NCI-H1105 (cell line): ENCODE data around the gene RNF2.
"Not testable (repeated sequence)": the region's sequence is repeated elsewhere in the genome, so short reads cannot be mapped to it uniquely, and the experiment has no call there.

Experiments
- DNase-seq: peaks from one replicate; lab custom pipeline; 2025; lab: John Stamatoyannopoulos, UW

The RNF2 gene

DNA sequence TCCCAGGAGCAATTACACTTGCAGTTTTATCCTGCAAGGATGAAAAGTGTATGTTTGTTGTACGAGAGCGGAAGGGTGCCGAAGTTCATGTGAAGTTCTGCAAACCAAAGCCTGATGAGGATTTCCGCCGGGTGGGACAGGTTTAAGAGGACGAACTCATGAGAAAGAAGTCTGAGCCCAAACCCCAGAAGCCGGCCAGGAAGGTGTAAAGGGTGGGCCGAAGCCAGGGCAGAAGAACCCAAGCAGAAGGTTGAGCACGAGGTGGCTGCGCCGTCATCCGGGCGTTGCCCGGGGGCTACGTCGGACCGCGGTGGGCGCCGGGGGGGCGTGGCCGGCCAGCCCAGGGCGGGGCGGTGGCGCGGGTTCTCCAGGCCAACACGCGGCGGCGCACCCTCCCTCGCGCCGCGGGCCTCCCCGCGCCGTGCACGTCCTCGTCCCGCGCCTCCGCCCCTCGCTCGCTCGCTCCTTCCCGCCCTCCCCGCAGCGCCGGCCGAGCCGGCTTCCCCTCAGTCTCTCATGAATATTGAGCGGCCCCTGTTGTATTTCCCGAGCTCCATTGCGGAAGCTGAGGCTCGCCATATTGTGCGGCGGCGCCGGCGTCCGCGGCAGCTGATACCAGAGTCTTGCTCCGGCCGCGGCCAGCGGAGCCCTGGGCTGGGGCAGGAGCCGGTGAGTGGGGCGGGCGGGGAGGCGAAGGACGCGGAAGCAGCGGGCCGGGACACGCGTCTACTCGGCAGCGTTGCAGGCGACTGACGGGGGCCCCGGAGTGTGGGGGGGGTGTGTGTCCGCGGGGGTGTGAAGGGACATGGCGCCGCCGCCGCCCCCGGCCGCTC lies at the start of gene RNF2:
Gene RNF2 (plus strand): TSS at position 578 of the 833 bp plus-strand sequence. CDS start 41,996 bp downstream, outside the sequence.
- DNase-seq = peak; percentile 68

DNA sequence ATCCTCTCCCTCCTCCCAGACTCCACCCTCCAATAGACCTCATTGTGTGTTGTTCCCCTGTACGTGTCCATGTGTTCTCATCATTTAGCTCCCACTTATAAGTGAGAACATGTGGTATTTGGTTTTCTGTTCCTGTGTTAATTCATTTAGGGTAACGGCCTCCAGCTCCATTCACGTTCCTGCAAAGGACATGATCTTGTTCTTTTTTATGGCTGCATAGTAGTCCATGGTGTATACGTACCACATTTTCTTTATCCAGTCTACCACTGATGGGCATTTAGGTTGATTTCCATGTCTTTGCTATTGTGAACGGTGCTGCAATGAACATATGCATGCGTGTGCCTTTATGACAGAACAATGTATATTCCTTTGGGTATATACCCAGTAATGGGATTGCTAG lies 45.4 kb upstream of the RNF2 start:
- not testable (repeated sequence) for DNase-seq

DNA sequence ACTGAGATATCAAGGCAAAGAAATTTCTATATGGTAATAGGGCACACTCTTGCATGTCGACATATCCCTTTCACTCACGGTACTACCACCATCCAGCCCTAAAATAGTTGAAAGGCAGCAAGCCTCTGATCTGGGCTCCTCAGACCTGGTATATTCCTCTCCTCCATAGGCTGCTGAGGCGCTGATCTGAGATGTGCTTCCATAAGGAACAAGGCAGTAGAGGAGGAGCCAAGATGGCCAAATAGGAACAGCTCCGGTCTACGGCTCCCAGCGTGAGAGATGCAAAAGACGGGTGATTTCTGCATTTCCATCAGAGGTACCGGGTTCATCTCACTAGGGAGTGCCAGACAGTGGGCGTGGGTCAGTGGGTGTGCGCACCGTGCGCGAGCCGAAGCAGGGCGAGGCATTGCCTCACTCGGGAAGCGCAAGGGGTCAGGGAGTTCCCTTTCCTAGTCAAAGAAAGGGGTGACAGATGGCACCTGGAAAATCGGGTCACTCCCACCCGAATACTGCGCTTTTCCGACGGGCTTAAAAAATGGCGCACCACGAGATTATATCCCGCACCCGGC lies 44.0 kb upstream of the RNF2 start:
- not testable (repeated sequence) for DNase-seq

DNA sequence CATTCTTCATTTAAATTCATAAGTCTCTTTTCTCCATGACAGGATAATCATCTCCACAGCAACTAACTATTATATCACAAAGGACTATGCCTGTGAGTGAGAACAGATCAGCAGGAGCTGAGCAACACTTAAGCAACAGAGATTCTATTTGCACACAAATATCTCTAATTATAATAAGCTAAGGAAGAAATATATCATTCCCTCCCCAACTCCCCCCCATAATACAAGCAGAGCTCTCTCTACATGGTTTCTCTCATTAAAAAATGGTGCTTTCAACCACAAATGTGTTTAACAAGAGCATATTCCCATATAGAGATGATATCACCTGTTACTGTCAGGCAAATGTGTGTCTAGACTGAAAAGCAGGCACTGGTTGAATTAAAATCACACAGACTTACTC lies 36.5 kb upstream of the RNF2 start:
- no peak for DNase-seq

DNA sequence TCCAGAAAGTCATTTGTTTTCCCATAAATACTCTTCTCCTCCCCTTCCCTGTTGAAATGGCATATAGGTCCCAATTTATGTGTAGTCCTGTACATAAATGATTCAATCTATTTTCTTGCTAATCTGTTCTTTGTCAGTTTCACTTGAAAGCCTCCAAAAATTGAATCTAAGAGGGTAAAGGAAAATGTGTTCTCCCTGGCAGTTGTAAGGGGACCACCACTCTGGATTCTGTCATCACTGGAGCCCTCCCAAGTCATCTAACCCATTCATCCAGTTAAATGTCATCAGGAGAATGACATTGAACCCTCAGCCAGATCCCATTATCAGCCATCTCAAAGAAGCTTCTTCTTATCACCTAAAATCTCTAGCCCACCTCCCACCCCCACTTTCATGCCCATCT lies 35.0 kb upstream of the RNF2 start:
- DNase-seq = no peak

DNA sequence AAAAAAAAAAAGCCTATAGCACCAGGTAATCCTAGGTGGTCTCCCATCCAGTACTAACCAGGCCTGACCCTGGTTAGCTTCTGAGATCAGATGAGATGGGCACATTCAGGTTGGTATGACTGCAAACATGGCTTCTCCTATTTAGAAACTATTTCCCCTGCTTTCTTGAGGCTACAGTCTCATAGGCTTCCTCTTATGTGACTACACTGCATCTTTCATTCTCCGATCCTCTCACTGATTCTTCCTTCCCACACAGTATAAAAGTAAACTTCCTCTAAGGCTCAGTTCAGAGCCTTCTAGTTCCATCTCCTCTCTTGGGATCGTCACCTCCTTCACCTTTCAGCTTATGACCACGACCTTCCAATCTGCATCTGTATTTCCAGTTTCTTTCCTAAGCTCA lies 30.4 kb upstream of the RNF2 start:
- no peak for DNase-seq

DNA sequence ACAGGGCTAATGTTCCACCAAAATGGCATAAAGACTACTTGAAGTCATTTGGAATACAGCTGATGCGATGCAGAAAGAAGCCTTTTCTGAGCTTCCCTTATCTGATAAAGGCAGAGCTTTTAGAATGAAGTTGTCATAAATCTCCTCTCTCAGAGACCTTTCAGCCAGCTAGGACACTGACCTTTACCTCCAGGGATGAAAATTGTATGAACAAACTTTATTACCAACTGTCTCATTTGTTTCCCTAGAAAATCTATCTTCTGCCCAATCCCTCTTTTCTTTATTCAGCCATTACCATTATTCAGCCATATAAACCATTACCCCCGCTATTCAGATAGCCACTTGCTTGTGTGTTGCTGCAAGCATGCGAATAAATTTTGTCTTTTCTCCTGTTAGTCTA lies 29.7 kb upstream of the RNF2 start:
- DNase-seq = no peak

DNA sequence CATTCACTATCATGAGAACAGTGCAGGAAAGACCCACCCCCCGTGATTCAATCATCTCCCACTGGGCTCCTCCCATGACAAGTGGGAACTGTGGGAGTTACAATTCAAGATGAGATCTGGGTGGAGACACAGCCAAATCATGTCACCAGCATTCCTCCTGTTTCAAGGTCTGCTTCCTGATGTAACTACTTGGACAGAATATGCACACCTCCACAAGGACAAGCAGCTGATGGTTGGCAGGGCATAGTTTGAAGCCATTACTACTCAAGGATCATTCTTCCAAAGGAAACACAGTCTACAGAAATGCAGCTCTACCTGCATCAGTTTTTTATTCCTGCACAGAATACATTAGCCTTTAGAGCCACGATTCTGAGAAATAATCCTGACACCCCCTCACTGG lies 28.5 kb upstream of the RNF2 start:
- no peak for DNase-seq

DNA sequence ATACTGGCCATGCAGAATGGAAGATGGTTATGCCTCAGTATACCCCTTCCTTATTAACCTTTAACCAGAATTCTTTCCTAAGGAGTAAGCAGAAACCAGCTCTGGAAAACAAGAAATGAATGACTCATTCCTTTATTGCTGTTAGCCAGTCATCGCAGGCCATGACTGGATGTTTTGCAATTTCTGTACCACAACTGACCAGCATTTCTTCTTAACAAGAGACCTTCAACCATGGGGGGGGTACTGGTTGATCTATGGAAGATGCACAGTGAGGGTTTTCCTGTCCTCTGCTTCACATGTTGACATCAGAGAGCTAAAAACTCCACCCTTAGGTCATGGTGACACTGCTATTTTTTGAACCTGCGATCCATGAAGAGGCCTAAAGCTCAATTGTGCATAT lies 28.0 kb upstream of the RNF2 start:
- no peak for DNase-seq

DNA sequence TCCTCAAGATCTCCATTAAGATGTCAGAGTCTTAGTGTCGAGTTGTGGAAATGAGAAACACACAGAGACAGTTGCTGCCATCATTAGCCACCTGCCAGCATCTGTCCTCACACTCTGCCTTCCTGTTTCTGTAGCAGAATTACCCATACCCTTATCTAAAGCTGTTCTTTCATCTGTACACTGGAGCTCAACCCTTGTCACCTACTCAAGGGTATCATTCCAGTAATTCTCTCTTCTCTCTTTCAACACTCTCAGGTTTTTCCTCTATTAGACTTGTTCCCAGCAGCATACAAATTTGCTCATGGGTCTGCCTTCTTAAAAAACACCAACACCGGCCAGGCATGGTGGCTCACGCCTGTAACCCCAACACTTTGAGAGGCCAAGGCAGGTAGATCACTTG lies 27.4 kb upstream of the RNF2 start:
- DNase-seq = no peak

DNA sequence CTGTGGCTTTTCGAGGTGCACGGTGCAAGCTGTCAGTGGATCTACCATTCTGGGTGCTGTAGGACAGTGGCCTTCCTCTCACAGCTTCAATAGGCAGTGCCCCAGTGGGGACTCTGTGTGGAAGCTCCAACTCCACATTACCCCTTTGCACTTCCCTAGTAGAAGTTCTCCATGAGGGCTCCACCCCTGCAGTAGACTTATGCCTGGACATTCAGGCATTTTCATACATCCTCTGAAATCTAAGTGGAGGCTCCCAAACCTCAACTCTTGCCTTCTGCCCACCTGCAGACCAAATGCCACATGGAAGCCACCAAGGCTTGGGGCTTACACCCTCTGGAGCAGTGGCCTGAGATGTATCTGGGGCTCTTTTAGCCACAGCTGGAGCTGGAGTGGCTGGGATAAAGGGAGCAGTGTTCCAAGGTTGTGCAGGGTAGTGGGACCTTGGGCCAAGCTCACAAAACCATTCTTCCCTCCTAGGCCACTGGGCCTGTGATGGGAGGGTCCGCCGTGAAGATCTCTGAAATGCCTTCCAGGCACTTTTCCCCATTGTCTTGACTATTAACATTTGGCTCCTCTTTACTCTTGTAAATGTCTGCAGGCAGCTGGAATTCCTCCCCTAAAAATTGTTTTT lies 18.0 kb upstream of the RNF2 start:
- no peak for DNase-seq

DNA sequence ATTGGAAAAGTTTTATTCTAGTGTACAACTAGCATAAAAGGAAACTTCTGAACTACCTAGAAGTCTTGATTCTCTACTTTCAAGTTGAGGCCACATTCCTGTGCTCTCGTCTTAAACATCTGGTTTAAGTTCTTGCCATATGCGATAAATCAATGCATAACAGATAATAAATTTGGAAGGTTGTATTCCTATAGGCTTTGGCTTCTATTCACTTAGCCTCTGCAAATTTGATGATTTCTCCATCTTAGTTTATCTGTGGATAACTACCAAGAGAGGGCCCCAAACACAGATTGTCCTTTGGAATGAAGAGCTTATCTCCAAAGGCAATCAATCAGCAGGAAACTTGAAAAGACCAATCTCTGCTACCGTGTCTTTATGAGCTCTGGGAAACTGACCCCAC lies 11.7 kb upstream of the RNF2 start:
- DNase-seq = no peak

DNA sequence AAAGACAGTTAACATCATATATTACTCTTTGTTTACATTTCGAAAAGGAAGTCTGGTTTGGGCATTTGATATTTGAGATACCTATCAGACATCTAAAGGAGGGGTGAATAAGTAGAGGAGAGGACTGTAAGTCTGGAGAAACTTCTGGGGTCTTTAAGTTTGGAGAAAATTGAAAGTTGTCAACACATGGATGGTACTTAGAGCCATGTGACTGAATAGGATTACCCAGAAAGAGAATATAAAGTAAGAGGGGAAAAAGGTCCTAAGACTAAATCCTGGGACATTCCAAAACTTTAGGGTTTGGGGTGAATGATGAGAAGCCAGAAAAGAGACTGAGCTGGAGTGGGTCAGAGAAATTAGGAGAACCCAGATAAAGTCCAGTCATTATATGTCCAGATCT lies 10.1 kb upstream of the RNF2 start:
- DNase-seq = no peak

DNA sequence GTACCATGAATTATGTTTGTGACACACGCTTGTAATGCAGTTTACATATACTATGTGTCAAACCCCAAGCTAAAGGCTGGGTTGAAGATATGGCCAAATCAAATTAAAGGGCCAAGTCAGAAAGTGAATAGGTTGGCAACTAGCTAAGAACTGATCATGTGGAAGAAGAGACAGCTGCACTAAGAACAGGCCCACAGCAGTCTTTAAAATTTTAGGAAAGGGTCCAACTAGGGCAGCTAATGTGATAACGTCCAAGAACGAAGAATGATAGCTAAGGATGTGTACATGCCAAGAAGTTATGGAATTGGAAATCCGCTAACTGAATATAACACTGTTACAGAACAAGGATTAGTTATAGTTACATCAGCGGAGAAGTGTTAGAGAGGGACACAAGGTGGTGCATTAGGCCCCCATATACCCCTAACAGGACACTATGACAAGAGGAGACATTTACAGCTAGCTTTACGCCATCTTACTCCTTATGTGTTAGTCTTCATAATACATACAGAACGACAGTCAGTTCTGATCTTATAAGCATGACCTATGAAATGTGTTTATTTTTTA lies 6.5 kb upstream of the RNF2 start:
- DNase-seq = no peak

DNA sequence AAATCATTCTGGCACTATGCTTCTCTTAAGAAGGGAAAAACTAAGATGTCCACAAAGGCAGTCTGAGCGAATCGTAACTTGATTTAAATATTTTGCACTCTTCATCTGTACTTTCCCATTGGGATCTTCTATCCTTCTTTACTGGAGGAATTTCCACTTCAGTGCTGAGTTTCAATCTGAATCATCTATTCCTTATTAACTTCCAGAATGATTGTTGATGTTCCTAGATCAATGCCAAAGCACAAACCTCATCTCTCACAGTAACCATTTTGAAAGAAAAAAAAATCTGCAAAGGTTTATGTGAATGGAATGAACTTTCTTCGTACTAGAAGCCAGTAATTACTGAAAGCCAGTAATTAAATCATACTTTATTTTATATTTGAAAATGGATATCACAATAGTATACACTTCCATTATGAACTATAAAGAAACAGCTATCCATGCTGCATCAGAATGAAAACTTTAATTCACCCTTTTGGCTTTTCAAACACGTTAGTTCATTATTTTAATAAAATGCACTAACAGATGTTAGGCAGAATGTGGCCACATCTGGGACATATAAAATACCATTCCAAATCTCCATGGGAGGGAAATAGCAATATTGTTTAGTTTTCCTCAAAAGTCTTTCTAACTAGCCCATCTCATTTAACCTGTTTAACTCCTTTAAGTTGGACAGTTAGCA lies 5.5 kb upstream of the RNF2 start:
- no peak for DNase-seq

DNA sequence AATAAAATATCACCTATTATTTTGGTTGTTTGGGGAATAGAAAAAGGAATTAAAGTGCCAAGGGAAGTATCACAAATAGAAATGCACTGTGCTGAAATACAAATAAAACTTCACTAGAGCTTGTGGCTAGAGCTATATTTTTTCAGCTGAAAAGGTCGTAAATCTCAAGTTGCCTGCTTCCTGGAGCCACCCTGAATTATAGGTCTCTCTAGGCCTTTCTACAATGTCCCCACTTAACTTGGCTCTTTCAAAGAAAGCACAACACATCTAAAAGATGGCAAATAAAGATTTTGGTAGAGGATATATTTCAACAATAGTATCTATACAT lies 5.0 kb upstream of the RNF2 start:
- DNase-seq = no peak

DNA sequence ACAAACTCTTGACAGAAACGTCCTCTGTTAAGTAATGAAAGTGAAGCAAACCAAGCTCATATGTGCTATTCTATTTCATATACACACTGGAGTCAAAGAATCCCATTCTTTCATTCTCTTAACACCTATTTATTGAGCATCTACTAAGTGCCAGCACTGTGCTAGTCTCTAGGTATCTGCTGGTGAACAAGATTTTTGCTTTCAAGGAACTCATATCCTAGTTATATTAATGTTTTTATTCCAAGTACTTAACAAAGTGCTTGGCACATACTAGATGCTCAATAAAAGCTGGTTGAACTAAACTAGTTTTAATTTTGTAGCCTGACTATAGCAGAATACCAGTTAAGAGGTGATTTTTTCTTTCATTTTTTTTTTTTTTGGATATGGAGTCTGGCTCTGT lies 3.6 kb upstream of the RNF2 start:
- no peak for DNase-seq

DNA sequence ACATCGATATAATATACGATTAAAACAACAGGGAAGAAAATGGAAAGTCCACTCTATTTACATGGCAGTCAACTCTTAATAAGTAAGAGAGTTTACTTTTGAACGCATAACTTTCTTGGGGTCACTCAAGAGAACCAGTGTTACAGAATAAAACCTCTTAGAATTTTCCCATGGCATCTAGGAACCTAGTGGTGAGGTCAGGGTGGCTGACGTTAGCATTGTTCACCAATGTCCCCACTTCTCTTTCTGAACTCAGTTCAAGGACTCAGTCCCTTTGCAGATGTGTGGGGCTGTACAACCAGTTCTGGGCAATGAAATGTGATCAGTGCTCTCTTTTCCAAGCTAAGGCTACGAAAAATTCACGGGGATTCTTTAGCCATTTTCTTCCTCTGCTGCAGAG lies 2.6 kb upstream of the RNF2 start:
- DNase-seq = no peak

DNA sequence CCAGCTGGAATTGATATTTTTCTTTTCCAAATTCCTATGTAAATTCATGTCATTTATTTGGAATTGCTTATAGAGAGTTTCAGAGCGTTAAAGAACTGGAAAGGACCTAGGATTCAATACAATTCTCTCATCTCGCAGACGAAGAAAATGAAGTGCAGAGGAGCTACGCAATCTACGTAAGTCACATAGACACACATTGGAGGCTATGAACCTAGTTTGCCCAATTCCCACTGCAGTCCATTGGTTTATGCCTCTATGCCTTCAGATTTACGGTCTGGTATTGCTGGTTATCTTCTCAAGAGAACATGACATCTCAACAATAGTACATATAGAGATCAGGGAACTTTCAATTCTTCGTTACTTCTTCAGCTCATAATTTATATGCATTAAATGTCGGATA lies 971 bp upstream of the RNF2 start:
- DNase-seq = no peak

DNA sequence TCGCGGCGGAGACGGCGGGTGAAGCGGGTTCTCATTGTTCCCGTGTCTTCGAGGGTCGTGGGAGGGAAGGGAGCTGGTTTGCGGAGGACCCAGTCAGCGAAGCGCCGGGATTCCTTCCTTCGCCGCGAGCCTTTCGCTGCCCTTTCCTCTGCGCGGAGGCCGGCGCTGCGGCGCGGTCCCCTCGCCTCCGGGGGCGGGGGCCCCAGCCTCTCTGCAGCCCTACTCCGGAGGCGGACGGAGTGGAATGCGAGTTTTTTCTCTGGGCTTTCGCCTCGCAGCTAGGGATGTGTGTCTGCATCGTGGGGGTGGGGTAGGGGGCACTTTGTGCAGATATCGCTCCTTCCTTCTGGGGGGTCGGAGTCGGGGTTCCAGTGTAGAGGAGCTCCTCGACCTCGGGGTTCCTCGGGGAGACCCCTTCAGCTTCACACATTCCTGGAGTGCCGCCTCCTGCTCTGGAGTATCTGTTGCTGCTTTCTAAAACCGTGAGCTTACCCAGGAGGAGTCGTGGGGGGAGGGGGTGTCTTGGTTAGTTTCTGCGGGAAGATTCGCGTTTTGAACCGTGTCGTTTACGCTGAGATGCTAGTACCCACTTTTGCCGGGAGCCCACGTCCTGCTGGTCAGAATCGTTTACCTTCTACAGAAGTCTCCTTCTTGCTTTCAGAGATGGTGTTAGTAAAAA lies 595 bp downstream of the RNF2 start:
- peak; percentile 39 for DNase-seq

DNA sequence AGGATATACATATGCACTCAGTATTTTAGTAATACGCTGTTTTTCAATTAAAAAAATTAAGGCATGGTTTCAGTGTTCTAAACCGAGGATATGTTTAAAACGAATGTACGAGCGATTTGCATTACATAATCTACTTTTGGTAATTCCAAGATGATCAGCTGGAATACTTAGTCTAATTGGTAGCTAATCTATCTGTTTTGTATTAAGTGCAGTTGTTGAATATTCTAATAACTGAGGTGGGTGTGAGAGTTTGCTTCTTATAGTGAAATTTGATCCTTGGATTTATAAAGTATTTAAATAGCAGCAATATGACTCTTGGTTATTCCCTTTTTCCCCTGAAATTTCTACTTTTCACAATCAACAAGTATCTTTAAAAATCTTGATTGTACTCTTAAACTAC lies 1.3 kb downstream of the RNF2 start:
- no peak for DNase-seq

DNA sequence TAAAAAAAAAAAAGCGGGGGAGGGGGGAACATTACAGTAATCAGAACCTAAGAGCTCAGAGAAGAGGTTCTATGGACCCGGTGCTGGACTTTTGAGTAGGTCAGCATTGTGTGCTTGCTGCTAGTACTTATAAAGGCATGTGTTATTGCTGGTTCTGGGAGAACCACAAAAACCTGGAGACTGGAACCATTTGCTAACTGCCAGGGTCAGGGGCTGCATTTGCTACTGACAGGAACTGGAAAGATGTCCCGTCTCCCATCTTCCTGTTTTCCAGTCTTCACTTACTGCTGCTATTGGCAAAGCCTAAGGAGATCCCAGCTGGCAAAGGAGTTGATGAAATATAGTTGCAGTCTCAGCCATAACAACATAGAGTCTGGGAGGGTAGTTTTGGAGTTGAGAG lies 4.3 kb downstream of the RNF2 start:
- DNase-seq = no peak
